GM12892 (cell line): ENCODE results near the gene KAT7.

Experiments used
- POLR2A ChIP-seq: IDR thresholded peaks from 2 replicates; pipeline ENCODE4 v1.6.1; 2011; ENCODE audit warnings: low read depth, low read length, control low read depth
- POLR2AphosphoS5 ChIP-seq: IDR thresholded peaks from 2 replicates; pipeline ENCODE4 v1.6.1; 2011; ENCODE audit warnings: low read depth, low read length, control low read depth
- TAF1 ChIP-seq: IDR thresholded peaks from 2 replicates; pipeline ENCODE4 v1.6.1; 2011; ENCODE audit warnings: low read depth, mild to moderate bottlenecking, control low read depth, low read length, borderline replicate concordance

DNA sequence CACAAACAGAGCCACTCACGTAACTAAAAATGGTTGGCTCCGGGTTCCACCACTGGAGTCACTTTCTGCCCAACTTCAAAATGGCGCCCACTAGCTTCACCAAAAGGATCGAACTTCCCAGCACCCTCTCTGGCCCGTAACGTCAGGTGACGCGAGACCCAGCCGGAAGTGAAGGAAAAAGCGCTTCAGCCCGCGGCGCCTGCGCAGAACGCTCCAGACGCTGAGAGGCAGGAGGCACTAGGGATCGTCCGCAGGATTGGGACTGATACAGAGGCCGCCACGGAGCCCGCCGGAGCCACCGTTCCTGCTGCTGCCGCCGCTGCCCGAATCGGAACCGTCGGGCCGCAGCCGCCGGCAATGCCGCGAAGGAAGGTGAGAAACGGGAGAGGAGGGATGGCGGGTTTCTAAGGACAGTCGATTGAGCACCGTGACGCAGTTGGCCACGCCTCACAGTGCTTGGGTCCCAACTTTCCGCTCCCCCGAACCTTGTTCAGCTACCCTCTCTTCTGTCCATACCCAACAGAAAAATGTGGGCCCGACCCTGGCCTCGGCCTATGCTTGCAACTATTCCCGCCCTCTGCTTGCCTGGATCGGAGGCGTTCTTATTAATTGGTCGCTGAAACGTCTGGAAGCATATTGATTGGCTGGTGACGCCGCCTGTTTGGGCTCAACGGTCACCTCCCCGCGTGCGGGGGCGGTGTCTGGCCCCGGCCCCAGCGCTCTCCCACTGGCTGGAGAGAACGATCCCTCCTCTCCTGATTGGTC, at the start of gene KAT7:
- TF ChIP-seq POLR2A (peak; percentile 92), POLR2AphosphoS5 (peak; percentile 90), TAF1 (peak; percentile 81; the same call in 1 of the 2 replicates)
